Measurements from ENCODE around the gene UMOD. TPM values are rescaled to one million over a fixed set of nuclear protein-coding genes. Genes with fewer than 3 reads are reported as not detected.
"Not testable (repeated sequence)": the region's sequence is repeated elsewhere in the genome, so short reads cannot be mapped to it uniquely, and the experiment has no call there.

UMOD gene
- total RNA-seq, 2 donors from 2014 or later = not detected

DNA sequence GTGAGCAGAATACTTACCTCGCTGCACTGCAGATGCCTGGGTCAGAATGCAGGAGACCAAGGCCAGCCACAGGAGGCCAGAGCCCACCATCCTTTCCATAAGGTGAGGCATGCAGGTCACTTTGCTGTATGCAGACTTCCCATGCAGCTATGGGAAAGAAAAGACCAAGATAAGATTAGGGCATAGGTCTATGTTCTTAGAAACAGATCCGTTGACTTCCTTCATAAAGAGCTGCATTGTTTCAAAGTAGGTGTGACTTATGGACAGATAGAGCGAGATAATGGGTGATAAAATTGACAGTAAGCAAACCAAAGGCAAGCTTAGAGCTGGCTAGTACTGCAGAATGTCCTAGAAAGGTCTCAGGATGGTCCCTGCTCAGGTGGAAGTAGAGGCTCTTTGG, 26.2 kb downstream of the UMOD start:
- intact Hi-C loops (cut with DNase I) = loop anchor here in 1 of 2 donors (5.0 kb wide), 1 partner anchor 329 kb away; no protein-coding TSS in a partner anchor
- no peak for DNase-seq (ENCODE audit: low spot score)

GRCh38 chr16:20325005-20325404, 27.5 kb downstream of the UMOD start:
- DNase-seq (ENCODE audit: low spot score) = no peak
- intact Hi-C loops (cut with DNase I) = loop anchor here in 1 of 2 donors (5.0 kb wide), 1 partner anchor 328 kb away; no protein-coding TSS in a partner anchor

- intact Hi-C loops (cut with DNase I) = no loop called here
- DNase-seq (ENCODE audit: low spot score) = no peak
These were observed 28.9 kb downstream of the UMOD start for GRCh38 chr16:20323591-20324117.

DNA sequence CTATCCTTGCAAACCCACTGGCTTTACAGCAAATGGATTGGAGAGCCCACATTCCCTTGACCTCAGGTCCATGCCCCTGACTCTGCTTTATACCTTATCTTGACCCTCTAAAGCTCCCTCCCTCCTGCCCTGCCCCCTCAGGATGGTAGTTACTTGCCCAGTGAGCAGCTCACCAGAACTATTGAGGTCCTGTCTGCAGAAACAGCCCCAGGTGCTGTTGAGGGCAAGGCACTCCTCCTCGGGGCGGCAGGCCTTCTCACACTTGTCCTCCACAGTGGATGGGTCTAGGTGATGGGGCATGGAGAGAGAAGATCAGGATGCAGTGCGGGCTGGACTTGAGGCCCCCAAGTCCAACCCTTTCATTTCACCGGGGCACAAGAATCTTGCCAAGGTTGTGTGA, 29.8 kb downstream of the UMOD start:
- intact Hi-C loops (cut with DNase I) = no loop called here
- no peak for DNase-seq (ENCODE audit: low spot score)

- intact Hi-C loops (cut with DNase I) = no loop called here
- DNase-seq (ENCODE audit: low spot score) = no peak
These were observed 30.8 kb downstream of the UMOD start for GRCh38 chr16:20321671-20322070.

DNA sequence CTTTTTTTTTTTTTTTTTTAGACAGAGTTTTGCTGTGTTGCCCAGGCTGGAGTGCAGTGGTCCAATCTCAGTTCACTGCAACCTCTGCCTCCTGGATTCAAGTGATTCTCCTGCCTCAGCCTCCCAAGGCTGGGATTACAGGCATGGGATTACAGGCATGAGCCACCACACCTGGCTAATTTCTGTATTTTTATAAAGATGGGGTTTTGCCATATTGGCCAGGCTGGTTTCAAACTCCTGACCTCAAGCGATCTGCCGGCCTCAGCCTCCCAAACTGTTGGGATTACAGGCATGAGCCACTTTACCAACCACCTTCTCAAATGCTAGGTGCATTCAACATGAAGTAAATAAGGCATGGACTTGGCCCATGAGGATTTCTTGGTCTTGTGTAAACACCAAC, 31.5 kb downstream of the UMOD start:
- not testable (repeated sequence) for DNase-seq (ENCODE audit: low spot score)

DNA sequence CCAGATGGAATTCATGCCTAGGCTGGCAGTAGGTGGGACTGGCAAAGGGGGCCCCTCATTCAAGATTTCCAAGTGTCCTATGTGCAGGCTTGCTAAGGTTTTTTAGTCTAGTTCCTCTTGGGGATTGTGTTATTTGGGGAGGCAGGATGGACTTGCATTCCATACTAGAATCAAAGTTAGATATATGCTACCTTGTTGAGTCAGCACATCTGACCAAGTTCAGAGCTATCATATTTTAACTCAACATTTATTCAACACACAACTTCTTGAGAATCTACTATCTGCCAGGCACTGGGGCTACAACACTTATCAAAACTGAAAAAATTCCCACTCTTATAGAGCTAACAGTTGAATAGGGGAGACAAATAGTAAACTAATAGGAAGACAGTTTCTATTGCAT, 31.9 kb downstream of the UMOD start:
- intact Hi-C loops (cut with DNase I) = no loop called here
- no peak for DNase-seq (ENCODE audit: low spot score)

More for the DNA sequence above, 31.5 kb downstream of the UMOD start:
- intact Hi-C loops (cut with DNase I) = not testable (repeated sequence)

DNA sequence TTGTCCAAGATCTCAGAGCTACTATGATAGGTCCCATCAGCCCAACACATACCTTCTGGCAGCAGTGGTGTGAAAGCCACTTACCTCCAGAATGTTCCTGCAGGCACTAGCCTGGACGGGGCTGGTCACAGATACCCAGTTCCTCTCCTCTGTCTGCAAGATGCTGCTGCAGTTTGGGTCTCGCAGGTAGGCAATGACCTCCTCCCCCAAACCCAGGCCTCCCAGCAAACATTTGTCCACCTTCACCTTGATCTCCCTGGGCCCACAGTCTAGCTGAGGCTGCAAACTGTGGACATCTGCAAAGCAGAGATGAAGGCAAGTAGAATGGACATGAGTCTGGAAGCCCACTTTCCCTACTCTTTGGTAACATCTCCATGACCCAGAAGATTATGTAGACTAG, 32.3 kb downstream of the UMOD start:
- intact Hi-C loops (cut with DNase I) = no loop called here
- no peak for DNase-seq (ENCODE audit: low spot score)

DNA sequence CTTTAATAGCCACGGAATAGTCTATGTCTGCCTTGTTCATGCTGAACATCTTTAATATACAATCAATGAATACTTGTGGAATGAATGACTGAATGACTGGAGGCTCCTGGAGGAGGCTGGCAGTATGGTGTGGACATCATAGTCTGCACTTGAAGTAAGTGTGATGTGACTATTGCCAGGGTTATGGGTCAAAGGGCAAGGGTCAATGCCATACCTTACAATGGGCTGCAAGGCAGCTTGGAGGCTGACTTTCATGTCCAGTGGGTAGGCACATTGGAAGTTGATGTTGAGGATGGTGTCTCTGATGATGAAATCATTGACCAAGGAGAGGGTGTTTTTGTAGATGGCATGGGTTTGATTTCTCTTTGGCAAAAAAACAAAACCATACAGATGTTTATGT, 33.1 kb downstream of the UMOD start:
- intact Hi-C loops (cut with DNase I) = no loop called here
- no peak for DNase-seq (ENCODE audit: low spot score)

GRCh38 chr16:20318437-20318836, 34.1 kb downstream of the UMOD start:
- DNase-seq (ENCODE audit: low spot score) = no peak
- intact Hi-C loops (cut with DNase I) = no loop called here

GRCh38 chr16:20318006-20318405, 34.5 kb downstream of the UMOD start:
- DNase-seq (ENCODE audit: low spot score) = no peak
- intact Hi-C loops (cut with DNase I) = no loop called here

DNA sequence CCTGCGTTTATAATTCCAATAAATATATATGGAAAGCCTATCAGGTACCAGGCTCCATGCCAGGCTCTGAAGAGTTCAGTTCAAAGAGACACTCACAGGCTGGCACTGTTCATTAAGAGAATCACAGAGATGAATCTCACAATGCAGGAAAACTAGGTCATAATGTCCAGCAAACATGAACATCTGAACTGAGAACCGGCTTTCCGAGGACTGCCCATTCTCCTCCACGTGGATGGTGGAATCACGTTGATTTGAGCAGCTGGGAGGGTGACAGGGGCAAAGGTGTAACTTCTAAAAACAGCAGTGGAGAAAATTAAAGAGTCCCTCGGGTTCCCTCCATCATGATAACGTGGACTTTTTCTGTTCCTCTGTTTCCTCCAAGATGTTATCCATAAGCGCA, 35.4 kb downstream of the UMOD start:
- intact Hi-C loops (cut with DNase I) = no loop called here
- DNase-seq (ENCODE audit: low spot score) = no peak

- no peak for DNase-seq (ENCODE audit: low spot score)
- intact Hi-C loops (cut with DNase I) = no loop called here
These were observed 35.8 kb downstream of the UMOD start for GRCh38 chr16:20316715-20317114.

GRCh38 chr16:20315764-20316163, 36.8 kb downstream of the UMOD start:
- no peak for DNase-seq (ENCODE audit: low spot score)
- intact Hi-C loops (cut with DNase I) = no loop called here

DNA sequence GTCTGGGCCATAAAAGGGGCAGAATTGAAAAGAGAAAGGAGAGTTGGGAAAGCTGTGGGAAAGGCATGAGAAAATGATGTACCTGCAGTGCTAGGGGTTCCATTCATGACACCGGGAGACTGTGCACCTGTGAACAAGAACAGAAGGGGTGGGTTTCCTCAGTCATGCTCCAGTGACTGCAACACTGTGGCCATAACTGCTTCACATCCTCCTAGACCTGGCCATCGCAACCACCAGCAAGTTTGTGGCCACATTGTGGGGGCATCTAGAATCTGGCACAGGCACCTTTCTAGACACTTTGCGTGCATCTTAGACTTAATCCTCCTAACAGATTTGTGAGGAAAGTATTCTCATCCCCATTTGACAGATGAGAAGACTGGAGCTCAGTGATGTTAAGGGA, 37.9 kb downstream of the UMOD start:
- intact Hi-C loops (cut with DNase I) = no loop called here
- DNase-seq (ENCODE audit: low spot score) = no peak

- no peak for DNase-seq (ENCODE audit: low spot score)
- intact Hi-C loops (cut with DNase I) = no loop called here
These were observed 38.8 kb downstream of the UMOD start for GRCh38 chr16:20313741-20314140.

DNA sequence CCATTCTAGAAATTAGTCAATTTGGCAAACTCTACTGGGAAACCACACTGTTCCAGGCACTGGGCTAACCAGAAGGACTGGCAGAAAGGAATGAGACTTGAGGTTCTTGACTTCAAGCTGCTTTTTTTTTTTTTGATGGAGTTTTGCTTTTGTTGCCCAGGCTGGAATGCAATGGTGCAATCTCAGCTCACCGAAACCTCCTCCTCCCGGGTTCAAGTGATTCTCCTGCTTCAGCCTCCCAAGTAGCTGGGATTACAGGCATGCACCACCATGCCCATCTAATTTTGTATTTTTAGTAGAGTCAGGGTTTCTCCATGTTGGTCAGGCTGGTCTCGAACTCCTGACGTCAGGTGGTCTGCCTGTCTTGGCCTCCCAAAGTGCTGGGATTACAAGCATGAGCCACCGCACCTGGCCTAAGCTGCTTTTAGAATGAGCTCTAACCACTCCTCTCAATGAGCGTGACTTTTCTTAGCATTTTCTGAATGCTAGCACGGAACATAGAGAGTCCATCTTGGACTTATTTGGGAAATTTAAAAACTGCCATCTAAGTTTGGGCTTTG, 39.9 kb downstream of the UMOD start:
- DNase-seq (ENCODE audit: low spot score); intact Hi-C loops (cut with DNase I): not testable (repeated sequence)

GRCh38 chr16:20311548-20311947, 41.0 kb downstream of the UMOD start:
- DNase-seq (ENCODE audit: low spot score) = no peak
- intact Hi-C loops (cut with DNase I) = no loop called here

DNA sequence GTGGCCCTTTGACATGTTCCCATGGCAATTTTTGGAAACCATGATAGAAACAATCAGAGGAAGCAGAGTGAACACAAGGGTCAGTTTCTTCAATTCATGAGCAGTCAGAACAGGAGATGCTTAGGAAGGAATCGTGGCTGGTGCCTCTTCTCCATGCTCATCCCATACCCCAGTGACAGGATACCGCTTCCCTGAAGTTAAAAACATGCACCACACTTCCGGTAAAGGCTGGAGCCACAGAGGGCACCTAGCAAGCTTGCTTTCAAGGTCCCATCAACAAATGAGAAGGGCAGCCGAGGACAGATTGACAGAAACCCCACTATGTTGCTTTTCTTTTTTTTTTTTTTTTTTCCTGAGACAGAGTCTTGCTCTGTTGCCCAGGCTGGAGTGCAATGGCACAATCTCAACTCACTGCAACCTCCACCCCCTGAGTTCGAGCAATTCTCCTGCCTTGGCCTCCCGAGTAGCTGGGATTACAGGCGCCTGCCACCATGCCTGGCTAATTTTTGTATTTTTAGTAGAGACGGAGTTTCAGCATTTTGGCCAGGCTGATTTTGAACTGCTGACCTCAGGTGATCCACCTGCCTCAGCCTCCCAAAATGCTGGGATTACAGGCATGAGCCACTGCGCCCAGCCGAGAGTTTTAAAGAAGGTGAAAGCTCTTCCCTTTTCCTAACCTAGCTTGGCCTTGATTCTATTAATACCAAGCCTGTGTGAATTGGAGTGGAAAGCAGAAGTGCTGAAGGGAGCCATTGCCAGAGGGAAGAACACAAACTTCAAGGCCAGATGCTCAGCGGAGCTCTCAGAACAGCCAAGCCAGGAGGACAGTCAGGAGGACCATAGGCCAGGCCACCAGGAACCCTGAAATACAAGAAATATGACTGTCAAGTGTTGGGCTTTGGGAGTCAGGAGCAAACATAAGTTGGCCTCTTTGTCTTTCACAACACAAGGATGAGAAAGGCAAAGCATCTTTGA, 41.8 kb downstream of the UMOD start:
- intact Hi-C loops (cut with DNase I) = no loop called here
- no peak for DNase-seq (ENCODE audit: low spot score)

DNA sequence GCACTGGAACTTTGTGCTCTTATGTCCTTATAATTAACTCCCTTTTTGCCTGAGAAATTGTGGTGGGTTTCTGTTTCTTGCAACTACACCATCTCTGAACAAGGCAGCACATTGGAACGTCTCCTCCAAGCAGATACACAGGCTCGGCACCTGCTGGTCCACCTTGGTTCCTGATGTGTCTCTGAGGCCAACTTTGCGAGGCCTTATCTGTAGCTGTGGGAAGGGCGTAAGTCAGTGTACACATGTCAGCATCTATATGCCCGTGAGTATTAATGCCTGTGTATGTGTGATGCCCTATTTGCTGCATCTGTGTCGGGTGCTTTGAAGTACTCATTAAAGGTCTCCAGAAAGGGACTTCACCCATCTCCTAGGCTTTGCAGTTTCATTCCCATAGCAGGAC, 42.7 kb downstream of the UMOD start:
- DNase-seq (ENCODE audit: low spot score) = no peak
- intact Hi-C loops (cut with DNase I) = no loop called here

All from posterior vena cava (tissue), 2 donors.